NCI-H524 (cell line): Measurements from ENCODE around the gene PTPA.
"Not testable (repeated sequence)": the region's sequence is repeated elsewhere in the genome, so short reads cannot be mapped to it uniquely, and the experiment has no call there.

Source experiments
- DNase-seq, 2 experiments: peaks; one replicate each; lab custom pipeline; 2025; lab: John Stamatoyannopoulos, UW

PTPA gene

DNA sequence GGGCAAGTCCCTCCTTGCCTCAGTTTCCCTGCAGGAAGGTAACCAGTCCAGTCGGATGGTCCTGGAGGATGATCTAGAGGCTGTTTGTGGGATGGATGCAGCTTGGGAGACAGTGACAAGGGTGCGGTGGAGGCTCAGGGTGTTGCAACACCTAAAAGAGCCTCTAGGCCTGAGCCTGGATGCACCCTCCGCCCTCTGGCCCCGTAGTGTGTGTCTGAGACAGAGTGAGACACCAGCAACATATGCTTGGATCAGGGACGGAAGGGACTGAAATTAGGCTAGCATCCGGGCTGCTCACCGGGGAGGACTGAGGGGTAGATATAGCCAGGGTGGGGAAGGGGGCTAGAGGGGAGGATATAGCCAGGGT, 1.7 kb upstream of the PTPA start:
- DNase-seq, result peak in 1 of 2 experiments; percentile 24

DNA sequence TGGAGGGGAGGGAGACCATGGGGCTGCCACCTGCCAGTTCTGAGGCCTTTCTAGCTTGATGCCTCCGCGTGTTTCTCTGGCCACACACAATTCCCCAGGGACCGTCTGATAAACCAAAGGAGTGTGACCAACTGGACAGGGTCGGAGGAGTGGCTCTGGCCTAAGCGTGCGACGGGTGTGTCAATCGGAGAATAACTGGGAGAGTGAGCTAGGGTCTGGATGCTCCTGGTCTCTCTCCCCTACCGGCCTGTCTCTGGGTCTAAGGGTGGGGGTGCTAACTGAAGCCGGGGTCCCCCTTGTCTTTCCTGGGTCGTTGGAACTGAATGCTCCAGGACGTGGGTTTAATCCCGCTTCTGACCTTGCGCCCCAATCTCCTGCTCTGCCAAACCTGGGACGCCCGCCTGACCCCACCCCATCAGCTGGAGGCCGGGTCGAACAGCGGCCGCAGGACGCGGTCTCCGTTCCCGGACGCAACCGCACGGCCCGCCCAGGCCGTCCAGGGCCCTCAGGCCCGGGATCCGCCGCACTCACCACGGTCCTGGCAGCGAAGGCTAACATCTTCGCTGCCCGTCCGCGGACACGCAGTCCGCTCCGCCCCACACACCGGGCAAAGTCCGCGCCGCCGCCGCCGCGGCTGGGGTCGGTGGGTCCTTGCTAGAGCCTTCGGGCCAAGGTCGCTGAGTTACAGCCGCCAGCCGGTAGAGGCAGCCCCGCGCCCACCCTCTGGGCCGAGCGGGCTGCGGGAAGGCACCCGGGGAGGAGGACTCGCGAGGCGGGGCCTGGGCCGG, 1.1 kb upstream of the PTPA start:
- no peak for DNase-seq

DNA sequence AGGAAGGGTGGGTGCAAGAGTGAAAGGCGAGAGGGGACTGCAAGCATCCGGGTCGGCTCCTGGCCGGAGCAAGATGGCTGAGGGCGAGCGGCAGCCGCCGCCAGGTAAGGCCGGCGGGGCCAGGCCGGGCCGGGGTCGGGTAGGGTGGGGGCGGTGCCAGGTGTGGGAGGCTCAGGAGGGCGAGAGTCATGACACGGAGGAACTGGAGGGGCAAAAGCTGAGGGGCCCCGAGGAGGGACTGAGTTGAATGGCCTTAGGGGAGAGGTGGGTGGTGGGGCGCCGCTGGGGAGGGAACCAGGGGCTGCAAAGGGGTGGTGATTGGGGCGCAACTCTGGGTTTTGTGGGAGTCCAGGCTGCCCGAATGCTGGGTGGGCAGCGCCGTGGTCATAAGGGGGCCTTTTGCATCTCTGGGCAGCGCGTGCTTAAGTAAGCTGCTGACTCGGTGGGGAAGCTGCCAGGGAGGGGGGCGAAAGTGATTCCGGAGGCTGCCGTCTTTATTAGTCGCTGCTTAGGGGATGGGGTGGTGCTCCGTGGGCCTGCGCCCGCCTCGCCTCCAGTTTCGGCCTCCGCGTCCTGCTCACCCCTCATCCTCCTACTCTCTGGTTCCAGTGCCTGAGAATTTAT, 425 bp downstream of the PTPA start:
- peak; percentile 30 to 49 for DNase-seq

DNA sequence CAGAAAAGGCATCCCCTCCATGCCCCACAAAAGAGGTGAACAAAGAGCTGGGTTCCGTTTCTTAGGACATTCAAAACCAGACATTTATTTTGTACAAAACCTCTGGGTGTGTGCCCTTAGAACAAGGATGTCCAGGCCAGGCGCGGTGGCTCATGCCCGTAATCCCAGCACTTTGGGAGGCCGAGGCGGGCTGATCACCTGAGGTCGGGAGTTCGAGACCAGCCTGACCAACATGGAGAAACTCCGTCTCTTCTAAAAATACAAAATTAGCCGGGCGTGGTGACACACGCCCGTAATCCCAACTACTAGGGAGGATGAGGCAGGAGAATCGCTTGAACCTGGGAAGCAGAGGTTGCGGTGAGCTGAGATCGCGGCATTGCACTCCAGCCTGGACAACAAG, 1.3 kb downstream of the PTPA start:
- DNase-seq, result not testable (repeated sequence)

DNA sequence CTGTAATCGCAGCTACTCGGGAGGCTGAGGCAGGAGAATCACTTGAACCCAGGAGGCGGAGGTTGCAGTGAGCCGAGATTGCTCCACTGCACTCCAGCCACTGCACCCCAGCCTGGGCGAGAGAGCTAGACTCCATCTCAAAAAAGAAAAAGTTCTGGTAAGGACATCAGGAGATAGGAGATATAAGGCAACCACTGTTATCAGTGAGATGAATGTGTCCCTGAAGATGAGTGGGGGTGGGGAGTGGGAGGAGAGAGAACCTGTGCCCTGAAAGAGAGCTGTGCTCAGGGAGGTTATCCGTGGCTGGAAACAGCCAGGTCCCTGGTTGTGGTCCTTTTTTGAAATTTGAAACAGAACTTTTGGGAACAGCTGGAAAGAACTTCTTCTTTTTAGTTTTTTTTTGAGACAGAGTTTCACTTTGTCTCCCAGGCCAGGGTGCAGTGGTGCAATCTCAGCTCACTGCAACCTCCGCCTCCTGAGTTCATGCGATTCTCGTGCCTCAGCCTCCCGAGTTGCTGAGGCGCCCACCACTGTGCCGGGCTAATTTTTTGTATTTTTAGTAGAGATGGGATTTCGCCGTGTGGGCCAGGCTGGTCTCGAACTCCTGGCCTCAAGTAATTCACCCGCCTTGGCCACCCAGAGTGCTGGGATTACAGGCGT, 2.6 kb downstream of the PTPA start:
- no peak for DNase-seq

DNA sequence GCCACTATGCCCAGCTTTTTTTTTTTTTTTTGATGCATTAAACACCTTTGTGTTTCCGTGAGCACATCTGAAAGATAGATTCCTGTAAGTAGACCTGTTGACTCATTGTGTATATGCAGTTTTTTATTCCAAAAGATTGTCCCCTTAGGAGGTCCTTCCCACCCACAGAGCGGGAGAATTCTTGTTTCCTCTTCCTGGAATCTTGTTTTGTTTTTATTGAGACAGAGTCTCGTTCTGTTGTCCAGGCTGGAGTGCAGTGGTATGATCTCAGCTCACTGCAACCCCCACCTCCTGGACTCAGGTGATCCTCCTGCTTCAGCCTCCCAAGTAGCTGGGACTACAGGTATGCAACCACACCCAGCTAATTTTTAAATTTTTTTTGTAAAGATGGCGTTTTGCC, 7.6 kb downstream of the PTPA start:
- no peak for DNase-seq

DNA sequence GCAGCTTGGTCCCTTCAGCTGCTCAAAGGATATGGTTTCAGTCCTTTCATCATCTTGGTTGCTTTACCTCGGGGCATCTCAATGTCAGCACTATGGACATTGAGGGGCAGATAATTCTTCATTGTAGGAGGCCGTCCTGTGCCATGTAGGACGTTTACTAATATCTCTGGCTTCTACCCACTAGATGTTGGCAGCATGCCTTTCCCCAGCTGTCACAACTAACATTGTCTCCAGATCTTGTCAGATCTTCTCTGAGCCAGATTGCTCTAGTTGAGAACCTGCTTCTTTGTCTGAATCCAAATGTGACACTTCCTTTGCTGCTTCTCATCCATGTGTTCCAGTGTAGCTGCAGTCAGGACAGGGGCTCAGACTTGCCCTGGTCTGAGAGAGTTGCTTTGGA, 10.3 kb downstream of the PTPA start:
- no peak for DNase-seq

DNA sequence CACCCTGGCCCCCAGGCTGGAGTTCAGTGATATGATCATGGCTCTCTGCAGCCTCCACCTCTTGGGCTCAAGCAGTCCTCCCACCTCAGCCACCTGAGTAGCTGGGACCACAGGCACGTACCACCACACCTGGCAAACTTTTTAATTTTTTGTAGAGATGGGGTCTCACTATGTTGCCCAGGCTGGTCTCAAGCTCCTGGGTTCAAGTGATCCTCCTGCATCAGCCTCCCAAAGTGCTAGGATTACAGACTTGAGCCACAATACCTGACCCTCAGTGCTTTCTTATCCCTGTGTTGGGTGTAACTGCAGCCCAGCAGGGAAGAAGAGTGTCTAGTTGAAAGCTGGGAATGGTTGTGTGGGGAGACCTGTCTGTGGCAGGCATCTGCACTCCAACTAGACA, 10.9 kb downstream of the PTPA start:
- no peak for DNase-seq

DNA sequence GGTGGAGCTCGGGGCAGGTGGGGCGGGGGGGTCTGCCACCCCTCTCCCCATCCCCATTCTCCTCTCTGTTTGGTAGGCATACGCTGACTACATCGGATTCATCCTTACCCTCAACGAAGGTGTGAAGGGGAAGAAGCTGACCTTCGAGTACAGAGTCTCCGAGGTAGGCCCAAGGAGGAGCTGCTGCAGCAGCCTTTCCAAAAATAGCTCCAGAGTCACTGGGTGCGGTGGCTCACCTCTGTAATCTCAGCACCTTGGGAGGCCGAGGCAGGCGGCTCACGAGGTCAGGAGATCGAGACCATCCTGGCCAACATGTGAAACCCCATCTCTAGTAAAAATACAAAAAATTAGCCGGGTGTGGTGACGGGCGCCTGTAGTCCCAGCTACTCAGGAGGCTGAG, 11.8 kb downstream of the PTPA start:
- DNase-seq, result not testable (repeated sequence)

DNA sequence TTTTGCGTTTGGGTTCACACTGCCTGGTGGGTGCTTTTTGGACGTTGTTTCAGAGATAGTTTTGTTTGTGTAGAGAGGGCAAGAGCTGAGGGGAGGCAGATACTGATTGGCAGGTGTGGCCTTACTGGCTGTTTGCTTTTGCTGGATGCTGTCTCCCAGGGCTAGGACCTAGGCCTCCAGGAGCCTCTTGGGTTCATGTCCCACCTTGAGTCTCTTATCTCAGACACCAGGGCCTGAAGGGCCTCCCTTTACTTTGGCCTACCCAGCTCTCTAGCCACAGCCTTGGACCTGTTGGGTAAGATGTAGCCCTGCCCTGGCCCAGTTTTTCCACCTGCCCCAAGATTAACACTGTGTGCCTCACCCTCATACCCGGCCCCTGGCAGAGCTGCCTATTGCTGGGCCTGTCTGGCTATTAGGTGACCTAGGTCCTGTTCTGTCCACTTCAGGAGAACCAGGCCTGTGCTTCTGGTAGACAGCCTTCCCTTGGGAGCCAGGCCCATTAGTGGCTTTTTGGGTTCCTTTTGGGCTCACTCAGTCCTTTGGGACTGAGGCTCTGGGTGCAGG, 13.4 kb downstream of the PTPA start:
- no peak for DNase-seq

DNA sequence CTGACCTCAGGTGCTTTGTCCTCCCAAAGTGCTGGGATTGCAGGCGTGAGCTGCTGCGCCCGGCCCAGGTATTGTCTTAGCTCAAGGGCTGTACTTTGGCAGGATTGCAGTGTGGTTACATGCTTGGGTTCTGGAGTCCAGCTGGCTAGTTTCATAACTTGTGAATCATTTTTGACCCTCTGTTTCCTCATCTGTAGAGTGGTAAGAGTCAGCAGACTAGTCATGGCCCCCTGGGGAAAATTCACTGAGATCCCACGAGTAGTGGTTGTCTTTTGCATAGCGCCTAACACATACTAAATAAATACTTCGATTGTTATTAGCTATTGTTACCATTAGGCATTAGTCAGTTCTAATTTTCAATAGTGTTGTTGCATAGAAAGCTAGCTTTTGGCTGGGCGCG, 14.3 kb downstream of the PTPA start:
- no peak for DNase-seq

DNA sequence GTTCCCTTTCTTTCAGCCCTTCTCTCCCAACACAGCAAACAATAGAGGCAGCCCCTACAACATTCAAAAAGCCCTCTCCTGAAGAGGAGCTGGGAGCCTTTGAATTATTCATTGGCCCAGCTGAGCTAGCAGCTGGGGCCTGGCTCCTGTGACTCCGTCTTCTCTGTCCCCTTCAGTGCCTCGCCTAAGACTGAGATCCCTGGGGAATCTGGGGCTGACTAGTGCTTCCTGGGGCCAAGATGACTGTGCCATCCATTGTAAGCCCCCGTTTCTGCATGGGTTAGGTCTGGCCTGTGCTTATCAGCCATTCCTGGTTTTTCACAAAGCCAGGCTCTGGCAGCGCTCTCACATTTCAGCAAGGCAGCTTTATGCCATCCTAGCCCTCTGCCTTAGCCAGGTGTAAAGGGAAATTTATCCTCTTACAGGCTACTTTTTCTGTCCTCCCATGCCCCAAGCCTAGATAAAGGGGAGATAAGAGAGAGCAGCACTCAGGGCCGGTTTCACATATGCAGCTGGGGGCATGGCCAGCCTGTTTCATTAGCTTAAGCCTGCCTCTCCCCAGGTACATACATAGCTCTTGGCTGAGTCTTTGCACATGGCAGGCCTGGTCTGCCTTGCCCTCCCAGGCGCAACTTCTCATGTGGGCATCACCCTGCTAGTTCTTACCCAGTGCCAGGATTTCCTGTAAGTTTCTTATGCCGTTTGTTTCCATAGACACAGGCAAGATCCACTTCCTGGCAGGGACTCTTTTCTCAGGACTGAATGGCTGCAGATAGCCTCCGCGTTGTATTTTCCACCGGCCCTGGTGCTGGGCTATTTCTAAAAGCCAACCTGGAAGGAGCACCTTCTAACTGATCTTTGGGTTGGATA, 15.8 kb downstream of the PTPA start:
- DNase-seq, result peak; percentile 75 to 93

DNA sequence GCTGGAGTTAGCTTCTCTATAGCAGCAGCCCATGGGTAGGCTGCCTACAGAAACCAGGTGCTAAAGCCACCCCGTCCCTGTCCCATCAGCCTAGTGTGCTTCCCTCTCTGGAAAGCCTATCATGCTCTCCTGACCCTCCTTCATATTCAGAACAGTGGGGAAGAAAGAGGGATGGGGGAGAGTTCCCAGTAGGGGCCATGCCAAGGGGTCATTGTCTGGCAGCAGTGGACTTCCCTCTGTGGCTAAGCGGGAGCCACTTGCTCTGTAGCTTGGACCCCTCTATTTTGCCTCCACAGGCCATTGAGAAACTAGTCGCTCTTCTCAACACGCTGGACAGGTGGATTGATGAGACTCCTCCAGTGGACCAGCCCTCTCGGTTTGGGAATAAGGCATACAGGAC, 17.5 kb downstream of the PTPA start:
- no peak for DNase-seq

DNA sequence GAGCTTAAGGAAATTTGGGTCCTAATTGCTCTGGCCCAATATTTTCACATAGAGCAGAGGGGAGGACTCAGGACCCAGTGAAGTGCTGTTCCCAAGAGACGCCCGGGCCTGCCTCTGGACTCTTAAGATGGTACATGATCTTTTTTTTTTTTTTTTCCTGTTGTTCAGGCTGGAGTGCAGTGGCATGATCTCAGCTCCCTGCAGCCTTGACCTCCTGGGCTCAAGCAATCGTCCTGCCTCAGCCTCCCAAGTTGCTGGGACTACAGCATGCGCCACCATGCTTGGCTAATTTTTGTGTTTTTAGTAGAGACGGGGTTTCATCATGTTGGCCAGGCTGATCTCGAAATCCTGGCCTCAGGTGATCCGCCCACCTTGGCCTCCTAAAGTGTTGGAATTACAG, 19.1 kb downstream of the PTPA start:
- DNase-seq, result not testable (repeated sequence)

DNA sequence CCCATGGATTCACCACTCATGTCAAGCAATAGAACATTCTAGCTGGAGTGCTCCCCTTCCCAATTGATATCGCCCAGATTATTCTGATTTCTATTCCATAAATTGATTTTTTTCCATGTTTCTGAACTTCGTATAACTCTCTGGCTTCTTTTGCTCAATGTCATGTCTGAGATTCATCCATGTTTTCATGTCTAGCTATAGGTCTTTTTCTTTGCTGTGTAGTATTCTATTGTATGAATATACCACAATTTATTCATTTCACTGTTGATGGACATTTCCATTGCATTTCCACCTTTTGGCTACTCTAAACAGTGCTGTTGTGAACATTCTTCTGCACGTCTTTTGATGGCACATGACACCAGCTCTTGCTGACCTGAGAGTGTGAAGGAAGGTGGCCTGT, 19.6 kb downstream of the PTPA start:
- no peak for DNase-seq

DNA sequence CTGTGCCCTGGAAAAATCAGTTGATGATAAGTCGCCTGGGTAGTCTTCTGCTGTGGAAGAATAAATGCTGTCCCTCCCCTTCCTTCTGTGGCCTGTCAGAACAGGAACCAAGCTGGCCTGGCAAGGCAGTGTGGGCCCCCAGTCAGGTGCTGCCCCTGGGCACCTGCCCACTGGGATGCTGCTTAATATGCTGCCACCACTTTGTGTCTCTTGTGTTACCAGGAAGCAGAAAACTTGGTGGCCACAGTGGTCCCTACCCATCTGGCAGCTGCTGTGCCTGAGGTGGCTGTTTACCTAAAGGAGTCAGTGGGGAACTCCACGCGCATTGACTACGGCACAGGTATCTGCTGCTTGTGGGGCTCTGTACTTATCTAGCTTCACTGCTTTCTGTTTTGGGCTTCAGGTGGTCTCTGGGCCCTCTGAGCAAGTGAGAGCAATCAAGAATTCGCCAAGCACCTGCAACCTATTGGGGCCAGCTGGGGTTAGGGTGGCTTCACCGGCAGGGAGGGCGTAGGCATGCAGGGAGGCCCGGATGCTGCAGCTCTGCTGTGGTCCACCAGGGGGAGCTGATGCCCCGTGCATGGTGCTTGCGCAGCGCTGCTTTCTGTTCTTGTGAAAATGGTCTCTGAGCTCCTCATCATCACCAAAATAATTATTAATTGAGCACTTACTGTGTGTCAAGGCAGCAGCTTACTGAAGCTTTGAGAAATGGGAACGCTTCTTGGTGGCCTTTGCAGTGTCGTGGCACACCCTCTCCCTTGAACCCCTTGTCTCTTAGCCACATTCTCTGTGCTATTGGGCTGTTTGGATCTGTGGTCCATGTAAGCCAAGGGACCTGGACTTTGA, 20.3 kb downstream of the PTPA start:
- peak; percentile 17 to 68 for DNase-seq

DNA sequence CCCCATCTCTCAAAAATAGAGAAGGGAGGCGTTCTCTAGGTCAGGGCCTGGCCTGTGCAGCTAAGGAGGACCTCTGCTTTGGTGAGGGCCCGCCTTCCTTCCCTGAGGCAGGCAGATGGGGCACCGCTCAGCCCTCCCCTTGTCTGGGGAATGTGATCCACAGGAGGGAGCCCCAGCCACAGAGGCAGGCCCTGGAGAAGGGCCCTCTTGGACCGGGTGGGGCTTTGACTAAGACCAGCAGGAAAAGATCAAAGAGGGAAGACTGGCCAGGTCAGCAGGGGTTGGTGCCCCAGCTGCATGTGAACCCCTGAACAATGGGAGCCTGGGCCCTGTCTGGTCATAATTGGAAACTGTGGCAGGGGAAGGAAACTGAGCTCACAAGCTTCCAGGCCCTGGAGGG, 21.9 kb downstream of the PTPA start:
- DNase-seq, result no peak

DNA sequence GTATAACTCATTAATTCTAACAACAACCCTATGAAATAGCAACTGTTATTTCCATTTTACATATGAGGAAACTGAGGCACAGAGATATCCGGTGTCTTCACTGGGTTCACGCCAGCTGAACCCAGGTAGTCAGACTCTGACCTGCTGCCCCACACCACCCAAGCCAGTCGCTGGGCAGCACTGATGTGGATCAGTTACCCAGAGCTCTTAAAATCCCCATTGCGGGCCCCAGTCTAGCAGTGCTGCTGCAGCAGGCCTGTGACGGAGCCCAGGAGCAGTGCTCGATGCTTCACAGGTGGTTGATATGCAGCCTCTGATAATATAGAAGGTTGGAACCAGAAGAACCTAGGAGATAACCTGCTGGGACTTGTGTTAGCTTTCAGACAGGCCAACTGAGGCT, 24.3 kb downstream of the PTPA start:
- DNase-seq, result no peak

DNA sequence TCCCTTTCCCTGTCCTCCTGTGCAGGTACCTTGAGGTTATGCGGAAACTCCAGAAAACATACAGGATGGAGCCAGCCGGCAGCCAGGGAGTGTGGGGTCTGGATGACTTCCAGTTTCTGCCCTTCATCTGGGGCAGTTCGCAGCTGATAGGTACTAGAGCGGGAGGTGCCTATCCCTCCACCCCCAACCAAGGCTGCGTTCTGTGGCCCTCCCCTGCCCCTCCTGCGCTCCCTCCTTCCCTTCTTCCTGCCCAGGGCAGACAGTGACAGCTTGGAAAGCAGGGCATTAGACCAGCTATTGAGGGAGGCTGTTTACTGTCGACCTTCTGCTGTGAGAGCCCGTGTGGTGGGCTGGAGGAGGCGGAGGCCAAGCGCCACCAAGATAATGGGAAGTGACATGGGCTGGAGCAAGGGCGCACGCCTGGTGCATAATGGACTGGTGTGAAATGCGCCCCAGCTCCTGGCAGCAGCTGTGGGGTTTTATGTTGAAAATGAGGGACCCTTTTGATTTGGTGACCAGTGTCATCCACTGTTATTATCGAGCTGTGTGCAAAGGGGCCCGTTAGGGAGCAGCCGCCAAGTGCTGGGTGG, 25.3 kb downstream of the PTPA start:
- no peak for DNase-seq

DNA sequence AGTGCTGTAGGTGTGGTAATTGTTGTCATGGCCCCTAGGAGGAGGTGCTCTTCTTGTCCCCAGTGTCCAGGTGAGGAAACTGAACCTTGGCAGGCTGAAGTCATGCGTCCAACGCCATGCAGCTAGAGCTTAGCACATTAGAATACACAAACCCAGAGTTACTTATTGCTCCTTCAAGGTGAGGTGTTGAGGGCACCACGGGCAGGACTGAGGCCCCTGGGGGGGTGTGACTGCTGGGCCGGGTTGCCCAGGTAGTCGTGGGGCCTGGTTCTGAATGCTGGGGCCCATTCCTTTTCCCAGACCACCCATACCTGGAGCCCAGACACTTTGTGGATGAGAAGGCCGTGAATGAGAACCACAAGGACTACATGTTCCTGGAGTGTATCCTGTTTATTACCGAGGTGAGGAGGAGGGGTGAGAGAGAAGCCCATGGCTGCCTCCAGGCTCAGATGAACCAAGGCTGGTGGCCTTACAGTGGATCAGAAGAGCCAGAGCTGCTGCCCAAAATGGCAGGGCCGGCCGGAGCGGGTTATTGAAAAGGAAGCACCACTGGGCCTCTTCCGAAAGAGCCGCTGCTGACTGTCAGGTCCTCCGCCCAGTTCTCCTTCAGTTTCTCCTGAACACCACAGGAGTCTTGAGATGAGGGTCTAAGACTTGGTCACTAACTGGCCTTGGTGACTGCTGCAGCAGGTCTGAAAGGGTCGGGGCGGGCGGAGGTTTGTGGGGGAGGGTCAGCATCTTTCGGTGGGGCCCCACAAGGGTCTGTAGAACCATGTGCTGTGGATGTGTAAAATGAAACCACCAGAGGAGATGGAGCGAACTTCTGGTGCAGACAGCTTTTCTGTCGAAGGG, 26.3 kb downstream of the PTPA start:
- no peak for DNase-seq
